ENCODE measurements around the gene ENDOD1. TPM values are rescaled to one million over a fixed set of nuclear protein-coding genes. Genes with fewer than 3 reads are reported as not detected.

The ENDOD1 gene
- total RNA-seq, 3 donors from 2014 or later (not counting 1 experiment from before 2014, with no cell fraction given), result 10.1 to 15.5 (median 14.0) TPM

DNA sequence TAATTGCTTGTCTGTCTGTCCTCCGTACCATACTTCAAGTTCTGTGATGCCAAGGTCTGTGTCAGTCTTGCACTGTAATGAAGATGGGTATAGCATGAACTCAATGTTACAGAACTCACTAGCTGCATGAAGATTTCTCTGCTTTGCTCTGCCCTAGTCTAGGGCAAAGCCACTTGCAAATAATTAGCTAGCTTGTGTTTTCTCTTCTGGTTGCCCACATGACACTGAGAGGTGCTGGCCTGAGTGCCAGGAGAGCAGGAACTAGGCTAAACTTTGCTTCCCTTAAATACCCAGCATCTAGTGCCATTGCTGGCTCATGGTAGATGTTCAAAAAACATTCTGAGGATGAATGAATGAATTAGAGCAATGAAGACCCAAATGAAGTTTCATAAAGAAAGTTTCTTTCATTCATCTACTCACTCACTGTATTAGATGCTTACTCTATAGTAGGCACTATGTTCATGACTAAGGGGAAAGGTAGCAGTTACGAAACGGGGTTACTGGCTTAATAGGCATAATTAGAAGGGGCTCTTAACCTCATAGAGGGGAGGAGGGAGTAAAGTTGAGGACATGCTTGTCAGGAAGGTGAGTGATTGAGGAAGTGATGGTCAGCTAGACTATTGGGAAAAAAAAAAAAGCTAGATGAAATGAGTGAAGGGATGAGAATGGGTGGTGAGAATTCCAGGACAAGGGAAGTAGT is 4.4 kb upstream of the ENDOD1 start:
- H3K27me3 Mint-ChIP-seq (ENCODE audit: low read depth in 2 of 2), result peaks cover 2 to 7% of the 10 kb centered on the region in 2 donors
- no peak for TF ChIP-seq CTCF (IDR thresholded peaks at IDR 0.05)
- no peaks in the 10 kb centered on the region for H3K9me3 Mint-ChIP-seq
- H3K4me1 Mint-ChIP-seq, result peaks cover 13 to 15% of the 10 kb centered on the region in 2 donors
- no peak for DNase-seq
- peaks cover 13% of the 10 kb centered on the region for H3K4me1 ChIP-seq (ENCODE audit: control insufficient read depth, insufficient read depth, low read length)
- 93% methylated on average over 3 of the region's 3 CpGs for WGBS (ENCODE audit: insufficient coverage)
- no peak overlapping the region for H3K27ac Mint-ChIP-seq
- H3K27me3 ChIP-seq (ENCODE audit: control insufficient read depth, insufficient read depth, low read length), result no peaks in the 10 kb centered on the region
- no peaks in the 10 kb centered on the region for H3K9me3 ChIP-seq (ENCODE audit: control insufficient read depth, insufficient read depth, low read length)
- H3K4me3 Mint-ChIP-seq, result no peak overlapping the region
- no peaks in the 10 kb centered on the region for H3K36me3 Mint-ChIP-seq
- no peak overlapping the region for H3K4me3 ChIP-seq (ENCODE audit: low read length)
- intact Hi-C loops (cut with micrococcal nuclease), result no loop called here
- no peak overlapping the region for H3K27ac ChIP-seq (ENCODE audit: low read length)
- ATAC-seq, result no peak
- H3K36me3 ChIP-seq (ENCODE audit: control insufficient read depth, insufficient read depth, low read length), result no peaks in the 10 kb centered on the region

GRCh38 chr11:95086151-95086550 is 3.5 kb upstream of the ENDOD1 start:
- no peaks in the 10 kb centered on the region for H3K9me3 ChIP-seq (ENCODE audit: control insufficient read depth, insufficient read depth, low read length)
- H3K4me1 Mint-ChIP-seq, result peaks cover 20 to 23% of the 10 kb centered on the region in 2 donors
- H3K27me3 Mint-ChIP-seq (ENCODE audit: low read depth in 2 of 2), result peaks cover 2 to 7% of the 10 kb centered on the region in 2 donors
- no peaks in the 10 kb centered on the region for H3K36me3 Mint-ChIP-seq
- DNase-seq, result no peak
- H3K27ac ChIP-seq (ENCODE audit: low read length), result no peak overlapping the region
- H3K4me1 ChIP-seq (ENCODE audit: control insufficient read depth, insufficient read depth, low read length), result peaks cover 21% of the 10 kb centered on the region
- H3K27ac Mint-ChIP-seq, result no peak overlapping the region
- no peak for ATAC-seq
- WGBS (ENCODE audit: insufficient coverage), result 96% methylated on average over 2 of the region's 2 CpGs
- H3K27me3 ChIP-seq (ENCODE audit: control insufficient read depth, insufficient read depth, low read length), result no peaks in the 10 kb centered on the region
- intact Hi-C loops (cut with micrococcal nuclease), result no loop called here
- H3K9me3 Mint-ChIP-seq, result no peaks in the 10 kb centered on the region
- H3K36me3 ChIP-seq (ENCODE audit: control insufficient read depth, insufficient read depth, low read length), result no peaks in the 10 kb centered on the region
- H3K4me3 Mint-ChIP-seq, result peak overlapping the region; percentile 22
- no peak for TF ChIP-seq CTCF (IDR thresholded peaks at IDR 0.05)
- no peak overlapping the region for H3K4me3 ChIP-seq (ENCODE audit: low read length)

DNA sequence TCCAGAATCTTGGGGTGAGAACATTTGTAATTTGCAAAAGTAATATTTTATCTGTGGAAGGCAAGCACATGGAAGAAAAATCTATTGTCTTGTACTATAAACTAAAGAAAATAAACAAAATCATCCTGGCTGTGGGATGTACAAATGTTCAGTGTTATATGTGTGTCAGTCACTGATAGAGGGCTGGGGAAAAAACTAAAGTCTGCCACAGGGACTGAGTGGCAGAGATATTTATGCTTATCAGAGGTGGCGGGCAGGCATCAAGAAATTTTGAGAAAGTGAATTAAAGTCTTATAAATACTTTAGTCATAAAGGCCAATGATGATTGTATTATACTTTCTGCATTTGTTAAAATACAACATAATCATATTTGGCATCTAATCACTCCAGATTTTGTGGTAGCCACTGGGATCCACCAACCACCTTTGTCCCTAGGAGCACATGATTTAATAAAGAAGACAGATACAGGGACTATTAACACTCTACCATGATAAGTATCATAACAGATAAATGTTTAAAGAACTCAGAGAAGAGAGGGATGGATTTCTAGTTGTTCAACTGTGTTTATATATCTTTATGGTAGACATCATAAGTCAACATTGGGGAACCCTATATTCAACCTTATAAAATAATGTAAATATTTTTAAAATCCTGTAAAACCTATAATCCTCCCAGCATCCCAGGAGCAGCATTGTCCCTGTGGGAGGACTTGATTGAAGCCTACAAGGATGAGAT is 2.6 kb upstream of the ENDOD1 start:
- intact Hi-C loops (cut with micrococcal nuclease), result no loop called here
- Mint-ChIP-seq H3K36me3 (no peaks in the 10 kb centered on the region), H3K27me3 (ENCODE audit: low read depth in 2 of 2) (peaks cover 2 to 7% of the 10 kb centered on the region in 2 donors), H3K4me1 (peaks cover 29 to 31% of the 10 kb centered on the region in 2 donors), H3K4me3 (no peak overlapping the region), H3K27ac (peak overlapping the region in 1 of 2 donors; percentile 45), H3K9me3 (no peaks in the 10 kb centered on the region)
- Histone ChIP-seq H3K9me3 (ENCODE audit: control insufficient read depth, insufficient read depth, low read length) (no peaks in the 10 kb centered on the region), H3K27me3 (ENCODE audit: control insufficient read depth, insufficient read depth, low read length) (no peaks in the 10 kb centered on the region), H3K4me3 (ENCODE audit: low read length) (no peak overlapping the region), H3K36me3 (ENCODE audit: control insufficient read depth, insufficient read depth, low read length) (no peaks in the 10 kb centered on the region), H3K27ac (ENCODE audit: low read length) (no peak overlapping the region), H3K4me1 (ENCODE audit: control insufficient read depth, insufficient read depth, low read length) (peaks cover 21% of the 10 kb centered on the region)
- ATAC-seq (no peak), DNase-seq (no peak)
- 100% methylated on average over 1 of the region's 1 CpG for WGBS (ENCODE audit: insufficient coverage)
- TF ChIP-seq CTCF (IDR thresholded peaks at IDR 0.05), result no peak
